Heart left ventricle (tissue), 13 donors: Measurements from ENCODE around the gene CERCAM.

Source experiments
- CTCF ChIP-seq, 12 donors: fragments of 200-600 bp; sonication (generic) in 4 of 12; IDR thresholded peaks; one replicate each; pipeline versions ENCODE4 v1.5.0 to v1.8.0; 2018 to 2022; ENCODE audit warnings: antibody characterized with exemption in 12 of 12, mild to moderate bottlenecking in 5 of 12
- POLR2A ChIP-seq, 2 donors: fragments of 450-650 bp; IDR thresholded peaks; one replicate each; pipeline ENCODE4 v1.6.1; 2017; ENCODE audit warnings: antibody characterized with exemption in 2 of 2, mild to moderate bottlenecking in 2 of 2, moderate library complexity in 2 of 2
- donor health status: ischemic (EF 13 %, LVEDD 7.1; RV severe dilation, severe dysfunction).
- donor health status: DM: no; HTN: yes; CAD: no.
- donor health status: DM: no; HTN: no; CAD: no.
- donor health status: ischemic (EF 25% LVEDD 6.9; RV normal size, moderate dysfunction).
- donor health status: ischemic (EF 25% LVEDD 5.7; RV mildly dilated, moderate dysfunction).
- donor health status: ischemic (EF 35%, LVEDD 5.7; RV mildly dilated, moderate dysfunction).
- donor health status: nonischemic (EF 11% LVEDD 7.7; RV severe dilation, severe dysfunction).
- donor health status: DM: yes; HTN: yes; CAD: no.
- donor health status: PGD.
- donor health status: ischemic (EF 29% LVEDD 5.4; RV normal size, mild dysfunction).
- donor health status: nonischemic (EF 23%, LVEDD 6.1; RV moderate dilation, normal function).

- TF ChIP-seq CTCF (IDR thresholded peaks at IDR 0.05) (no peak), POLR2A (IDR thresholded peaks at IDR 0.05) (no peak)
Measured at GRCh38 chr9:128431207-128431606, 10.6 kb downstream of the CERCAM start.
